ENCODE measurements around the gene RINL.

Gene RINL

GRCh38 chr19:38848299-38849146, 29.6 kb downstream of the RINL start:
- DNase-seq = no peak

- no peak for DNase-seq
Measured at GRCh38 chr19:38846097-38846496, 32.0 kb downstream of the RINL start.

GRCh38 chr19:38845374-38846024, 32.6 kb downstream of the RINL start:
- DNase-seq = no peak

- no peak for DNase-seq
Measured at GRCh38 chr19:38844093-38844686, 33.9 kb downstream of the RINL start.

- DNase-seq = no peak
Measured at GRCh38 chr19:38843175-38843758, 34.8 kb downstream of the RINL start.

GRCh38 chr19:38842439-38843174, 35.5 kb downstream of the RINL start:
- no peak for DNase-seq

DNA sequence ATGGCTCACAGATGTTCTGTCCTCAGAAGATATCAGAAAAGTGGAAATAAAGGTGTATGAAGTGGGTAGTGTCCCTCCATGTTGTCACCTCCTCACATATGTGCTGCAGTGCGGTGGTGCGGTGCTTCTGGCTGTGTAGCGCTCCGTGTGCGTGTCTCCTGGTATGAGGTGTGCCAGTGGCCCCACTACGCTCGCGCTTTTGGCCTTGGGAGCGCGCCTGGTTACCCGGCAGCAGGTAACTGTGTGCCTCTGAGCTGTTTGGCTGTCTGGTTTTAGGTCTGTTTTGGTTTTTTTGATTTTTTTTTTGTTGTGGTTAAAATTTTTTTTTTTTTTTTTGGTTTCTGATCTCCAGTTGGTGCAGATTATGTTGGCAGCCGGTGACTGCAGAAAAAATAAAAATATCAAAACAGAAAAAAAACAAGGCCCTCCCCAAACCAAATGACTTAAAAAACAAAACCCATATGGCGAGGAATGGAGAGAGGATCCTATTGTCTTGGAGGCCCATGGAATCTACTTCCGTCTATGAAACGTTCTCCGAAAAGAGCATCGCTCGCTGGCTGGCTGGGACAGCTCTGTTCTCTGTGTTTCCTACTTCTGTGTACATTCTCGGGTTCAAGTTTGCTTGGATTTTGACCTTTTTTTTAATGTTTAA, 36.2 kb downstream of the RINL start:
- no peak for DNase-seq

DNA sequence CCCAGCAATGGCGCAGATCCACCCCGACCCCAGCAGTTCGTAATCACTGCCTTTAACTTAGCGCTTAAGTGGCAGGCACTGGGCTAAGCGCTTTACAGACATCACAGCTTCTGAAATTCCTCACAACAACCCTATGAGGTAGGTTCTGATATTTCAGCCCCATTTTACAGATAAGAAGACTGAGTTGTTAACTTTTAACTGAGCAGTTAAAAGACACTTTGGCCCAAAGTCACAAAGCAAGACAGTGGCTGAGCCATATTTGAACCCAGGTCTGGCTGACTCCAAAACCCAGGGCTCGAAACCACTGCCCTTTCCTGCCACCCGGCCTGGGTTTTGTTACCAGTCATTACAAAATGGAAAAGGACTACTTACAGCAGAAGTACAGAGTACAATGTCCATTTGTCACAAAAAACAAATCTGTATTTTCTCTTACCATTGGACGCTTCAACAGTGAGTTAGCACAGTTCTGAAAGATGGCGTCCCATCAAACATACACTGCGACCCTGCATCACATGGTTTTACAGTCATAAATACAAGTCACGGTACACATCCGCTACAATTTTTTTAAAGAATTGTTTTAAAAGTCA, 36.8 kb downstream of the RINL start:
- DNase-seq = no peak

DNA sequence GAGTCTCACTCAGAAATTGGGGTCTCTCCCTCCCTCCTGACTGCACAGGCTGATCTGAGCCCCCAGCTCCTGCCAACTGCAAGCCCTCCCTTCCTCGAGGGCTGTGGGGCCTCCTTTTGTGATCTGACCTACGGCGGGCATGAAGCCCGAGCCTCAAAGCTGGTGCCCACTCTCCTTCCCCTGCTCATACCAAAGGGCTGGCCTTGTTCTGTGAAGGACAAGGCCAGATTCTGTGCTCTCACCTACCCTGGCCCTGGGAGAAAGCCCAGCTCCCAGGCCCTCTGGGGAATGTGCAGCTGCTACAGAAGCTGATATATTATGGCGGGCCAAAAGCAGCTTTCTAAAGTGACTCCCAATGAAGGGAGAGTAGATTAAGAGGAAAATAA, 37.5 kb downstream of the RINL start:
- no peak for DNase-seq

GRCh38 chr19:38839816-38840582, 38.1 kb downstream of the RINL start:
- DNase-seq = no peak

GRCh38 chr19:38838986-38839761, 38.9 kb downstream of the RINL start:
- DNase-seq = no peak

- no peak for DNase-seq
Measured at GRCh38 chr19:38838208-38838985, 39.7 kb downstream of the RINL start.

DNA sequence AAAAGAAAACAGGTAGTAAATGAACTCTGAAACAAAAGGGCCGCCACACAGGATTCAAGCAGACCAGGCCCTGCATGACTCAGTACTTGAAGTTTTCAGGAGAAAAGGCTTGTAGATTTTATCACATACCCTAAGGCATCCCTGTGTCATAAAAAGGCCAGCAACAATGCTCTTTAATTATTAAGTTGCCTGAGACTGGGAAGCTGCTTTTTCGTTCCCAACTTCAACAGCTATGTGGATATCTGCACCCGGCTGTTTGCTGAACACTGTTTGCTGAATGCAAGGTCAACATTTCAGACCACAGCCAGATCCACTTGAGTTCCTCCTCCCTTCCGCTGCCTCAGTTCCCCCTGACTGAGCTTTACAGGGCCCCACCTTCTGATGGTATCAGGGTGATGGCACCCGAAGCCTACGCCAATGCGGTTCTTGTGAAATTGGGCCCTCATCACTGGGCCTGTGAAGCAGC, 40.4 kb downstream of the RINL start:
- DNase-seq = no peak

- DNase-seq = no peak
Measured at GRCh38 chr19:38836983-38837626, 41.0 kb downstream of the RINL start.

- DNase-seq = no peak
Measured at GRCh38 chr19:38836159-38836982, 41.7 kb downstream of the RINL start.

DNA sequence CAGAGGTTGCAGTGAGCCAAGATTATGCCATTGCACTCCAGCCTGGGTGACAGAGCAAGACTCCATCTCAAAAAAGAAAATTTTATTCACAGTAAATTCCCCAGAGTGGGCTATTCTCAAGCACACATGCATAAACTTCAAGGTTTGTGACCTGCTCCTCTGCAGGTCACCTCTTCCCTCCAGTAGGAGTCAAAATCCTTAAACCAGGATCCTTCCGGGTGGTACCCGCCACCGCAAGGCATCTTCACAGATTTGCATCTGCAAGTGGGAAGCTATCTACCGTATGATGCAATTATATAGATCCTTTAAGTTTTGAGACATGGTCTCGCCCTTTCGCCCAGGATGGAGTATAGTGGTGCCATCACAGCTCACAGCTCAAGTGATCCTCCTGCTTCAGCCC, 43.5 kb downstream of the RINL start:
- no peak for DNase-seq

GRCh38 chr19:38834104-38834490, 44.0 kb downstream of the RINL start:
- DNase-seq = no peak

DNA sequence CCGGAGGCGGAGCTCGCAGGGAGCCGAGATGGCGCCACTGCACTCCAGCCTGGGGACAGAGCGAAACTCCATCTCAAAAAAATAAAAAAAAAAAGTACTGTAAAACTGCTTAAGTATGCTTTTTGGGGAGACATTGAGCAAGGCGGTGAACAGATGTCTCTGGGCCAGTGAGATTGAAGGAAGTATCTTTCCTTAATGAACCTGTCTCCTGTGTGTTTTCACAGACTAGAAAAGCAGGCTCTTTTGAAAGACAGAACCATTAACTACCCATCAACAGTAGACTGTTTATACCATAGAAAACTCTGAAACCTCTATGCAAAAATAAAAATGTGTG, 45.0 kb downstream of the RINL start:
- no peak for DNase-seq
